ENCODE data around the gene HDAC10.
A peak's percentile ranks its signal among the peaks of the same experiment; 100 is the strongest.

HDAC10 gene

GRCh38 chr22:50224071-50224470 is 27.0 kb downstream of the HDAC10 start:
- Histone ChIP-seq H2AFZ (ENCODE audit: low read depth, low read length) (no peak overlapping the region), H4K20me1 (ENCODE audit: insufficient read depth, low read length) (no peaks in the 10 kb centered on the region), H3K27me3 (ENCODE audit: low read depth, low read length) (no peaks in the 10 kb centered on the region), H3K4me1 (ENCODE audit: low read length) (no peaks in the 10 kb centered on the region), H3K27ac (ENCODE audit: low read length) (no peak overlapping the region), H3K4me2 (ENCODE audit: low read length) (no peak overlapping the region), H3K79me2 (ENCODE audit: low read length) (no peaks in the 10 kb centered on the region), H3K9ac (ENCODE audit: low read length) (no peak overlapping the region), H3K36me3 (replicated peaks; ENCODE audit: low read depth, low read length) (peaks cover 4% of the 10 kb centered on the region), H3K9me3 (ENCODE audit: insufficient read depth, low read length) (no peaks in the 10 kb centered on the region), H3K4me3 (ENCODE audit: low read length) (no peak overlapping the region)
- TF ChIP-seq CTCF (IDR thresholded peaks at IDR 0.05; ENCODE audit: low read depth, low read length) = no peak
- TF ChIP-seq EZH2phosphoT487 (IDR thresholded peaks at IDR 0.05; ENCODE audit: low read depth) = no peak

GRCh38 chr22:50222508-50222907 is 28.6 kb downstream of the HDAC10 start:
- Histone ChIP-seq H4K20me1 (ENCODE audit: insufficient read depth, low read length) (no peaks in the 10 kb centered on the region), H3K79me2 (ENCODE audit: low read length) (no peaks in the 10 kb centered on the region), H3K4me1 (ENCODE audit: low read length) (no peaks in the 10 kb centered on the region), H3K9ac (ENCODE audit: low read length) (no peak overlapping the region), H2AFZ (ENCODE audit: low read depth, low read length) (no peak overlapping the region), H3K36me3 (replicated peaks; ENCODE audit: low read depth, low read length) (peaks cover 4% of the 10 kb centered on the region), H3K4me2 (ENCODE audit: low read length) (no peak overlapping the region), H3K4me3 (ENCODE audit: low read length) (no peak overlapping the region), H3K27me3 (ENCODE audit: low read depth, low read length) (no peaks in the 10 kb centered on the region), H3K27ac (ENCODE audit: low read length) (no peak overlapping the region), H3K9me3 (ENCODE audit: insufficient read depth, low read length) (no peaks in the 10 kb centered on the region)
- TF ChIP-seq CTCF (IDR thresholded peaks at IDR 0.05; ENCODE audit: low read depth, low read length) = no peak
- no peak for TF ChIP-seq EZH2phosphoT487 (IDR thresholded peaks at IDR 0.05; ENCODE audit: low read depth)

- no peak overlapping the region for H3K4me3 ChIP-seq (ENCODE audit: low read length)
- H3K79me2 ChIP-seq (ENCODE audit: low read length) = no peaks in the 10 kb centered on the region
- no peak overlapping the region for H2AFZ ChIP-seq (ENCODE audit: low read depth, low read length)
- no peaks in the 10 kb centered on the region for H3K9me3 ChIP-seq (ENCODE audit: insufficient read depth, low read length)
- H3K36me3 ChIP-seq (replicated peaks; ENCODE audit: low read depth, low read length) = peaks cover 4% of the 10 kb centered on the region
- H3K4me1 ChIP-seq (ENCODE audit: low read length) = no peaks in the 10 kb centered on the region
- TF ChIP-seq EZH2phosphoT487 (IDR thresholded peaks at IDR 0.05; ENCODE audit: low read depth) = no peak
- 0 out of 2 replicates have a peak, but pooled peaks have one; percentile 5 for TF ChIP-seq CTCF (IDR thresholded peaks at IDR 0.05; ENCODE audit: low read depth, low read length)
- H4K20me1 ChIP-seq (ENCODE audit: insufficient read depth, low read length) = no peaks in the 10 kb centered on the region
- H3K4me2 ChIP-seq (ENCODE audit: low read length) = no peak overlapping the region
- H3K27ac ChIP-seq (ENCODE audit: low read length) = no peak overlapping the region
- H3K27me3 ChIP-seq (ENCODE audit: low read depth, low read length) = no peaks in the 10 kb centered on the region
- H3K9ac ChIP-seq (ENCODE audit: low read length) = no peak overlapping the region
These were observed 29.4 kb downstream of the HDAC10 start for GRCh38 chr22:50221410-50222300.

GRCh38 chr22:50220603-50221409 is 30.3 kb downstream of the HDAC10 start:
- Histone ChIP-seq H3K36me3 (replicated peaks; ENCODE audit: low read depth, low read length) (peaks cover 2% of the 10 kb centered on the region), H3K9me3 (ENCODE audit: insufficient read depth, low read length) (no peaks in the 10 kb centered on the region), H3K4me2 (ENCODE audit: low read length) (no peak overlapping the region), H3K4me3 (ENCODE audit: low read length) (no peak overlapping the region), H3K27me3 (ENCODE audit: low read depth, low read length) (no peaks in the 10 kb centered on the region), H3K4me1 (ENCODE audit: low read length) (no peaks in the 10 kb centered on the region), H3K9ac (ENCODE audit: low read length) (no peak overlapping the region), H2AFZ (ENCODE audit: low read depth, low read length) (no peak overlapping the region), H3K27ac (ENCODE audit: low read length) (no peak overlapping the region), H4K20me1 (ENCODE audit: insufficient read depth, low read length) (no peaks in the 10 kb centered on the region), H3K79me2 (ENCODE audit: low read length) (no peaks in the 10 kb centered on the region)
- TF ChIP-seq EZH2phosphoT487 (IDR thresholded peaks at IDR 0.05; ENCODE audit: low read depth) (no peak), CTCF (IDR thresholded peaks at IDR 0.05; ENCODE audit: low read depth, low read length) (no peak)

Measured in OCI-LY3 (cell line).